Activated CD4-positive, alpha-beta T cell treated with anti-CD3 and anti-CD28 coated beads for 4 hours (primary cell): Measurements from ENCODE around the gene TNIP1.

Experiments used
- DNase-seq, 2 donors: peaks; one replicate each; pipeline ENCODE4 v3.0.0-alpha.2; 2020

Gene TNIP1

GRCh38 chr5:151038801-151039238 lies 42.0 kb downstream of the TNIP1 start:
- peak in 1 of 2 donors; percentile 9 for DNase-seq

GRCh38 chr5:151038412-151038745 lies 42.5 kb downstream of the TNIP1 start:
- no peak for DNase-seq

- no peak for DNase-seq
Observed at GRCh38 chr5:151037561-151038411, 43.0 kb downstream of the TNIP1 start.

GRCh38 chr5:151036556-151036955 lies 44.3 kb downstream of the TNIP1 start:
- DNase-seq = no peak

GRCh38 chr5:151034422-151035379 lies 46.1 kb downstream of the TNIP1 start:
- no peak for DNase-seq

GRCh38 chr5:151033217-151033934 lies 47.5 kb downstream of the TNIP1 start:
- DNase-seq = no peak

GRCh38 chr5:151031554-151031953 lies 49.3 kb downstream of the TNIP1 start:
- no peak for DNase-seq

- no peak for DNase-seq
Observed at GRCh38 chr5:151030379-151030778, 50.5 kb downstream of the TNIP1 start.

GRCh38 chr5:151030056-151030336 lies 50.8 kb downstream of the TNIP1 start:
- no peak for DNase-seq

GRCh38 chr5:151029179-151030055 lies 51.4 kb downstream of the TNIP1 start:
- no peak for DNase-seq

GRCh38 chr5:151028717-151029116 lies 52.1 kb downstream of the TNIP1 start:
- DNase-seq = no peak

- no peak for DNase-seq
Observed at GRCh38 chr5:151027961-151028479, 52.8 kb downstream of the TNIP1 start.

- no peak for DNase-seq
Observed at GRCh38 chr5:151026679-151027078, 54.2 kb downstream of the TNIP1 start.

- DNase-seq = no peak
Observed at GRCh38 chr5:151026088-151026487, 54.7 kb downstream of the TNIP1 start.

GRCh38 chr5:151025250-151025606 lies 55.6 kb downstream of the TNIP1 start:
- no peak for DNase-seq

- no peak for DNase-seq
Observed at GRCh38 chr5:151024440-151025249, 56.2 kb downstream of the TNIP1 start.

GRCh38 chr5:151023651-151024050 lies 57.2 kb downstream of the TNIP1 start:
- DNase-seq = no peak

GRCh38 chr5:151023047-151023615 lies 57.7 kb downstream of the TNIP1 start:
- no peak for DNase-seq

- peak in 1 of 2 donors; percentile 6 for DNase-seq
Observed at GRCh38 chr5:151022511-151023018, 58.3 kb downstream of the TNIP1 start.

- DNase-seq = no peak
Observed at GRCh38 chr5:151021746-151022145, 59.1 kb downstream of the TNIP1 start.
